GM12878 (cell line): ENCODE results near the gene TMEM30A. TPM values are rescaled to one million over a fixed set of nuclear protein-coding genes. Genes with fewer than 3 reads are reported as not detected.

ENCODE experiments used
- ATF7 ChIP-seq: fragments of 450-650 bp; IDR thresholded peaks from 2 replicates; pipeline ENCODE4 v1.6.1; 2016; ENCODE audit warnings: low read depth, mild to moderate bottlenecking
- BCL11A ChIP-seq: IDR thresholded peaks from 2 replicates; pipeline ENCODE4 v1.6.1; 2011; ENCODE audit warnings: low read depth, low read length
- CEBPZ ChIP-seq: fragments of 150-350 bp; IDR thresholded peaks from 2 replicates; pipeline ENCODE4 v1.6.1; 2016; ENCODE audit warnings: low read depth, low read length
- DPF2 ChIP-seq: fragments of 450-650 bp; IDR thresholded peaks from 2 replicates; pipeline ENCODE4 v1.6.1; 2017; ENCODE audit warnings: mild to moderate bottlenecking
- E2F4 ChIP-seq: IDR thresholded peaks from 2 replicates; pipeline ENCODE4 v1.6.1; 2012; ENCODE audit warnings: low read depth, low read length, improper control_type of control experiment
- GATAD2B ChIP-seq: fragments of 450-650 bp; conservative IDR thresholded peaks from 2 replicates; pipeline ENCODE4 v1.6.1; 2017; ENCODE audit warnings: low read depth, mild to moderate bottlenecking, moderate library complexity
- HCFC1 ChIP-seq: fragments of 150-350 bp; IDR thresholded peaks from 2 replicates; pipeline ENCODE4 v1.6.1; 2014; ENCODE audit warnings: low read length
- PAX8 ChIP-seq: fragments of 450-650 bp; IDR thresholded peaks from 2 replicates; pipeline ENCODE4 v1.6.1; 2017; ENCODE audit warnings: mild to moderate bottlenecking, moderate library complexity
- PBX3 ChIP-seq: IDR thresholded peaks from 2 replicates; pipeline ENCODE4 v1.6.1; 2011; ENCODE audit warnings: mild to moderate bottlenecking, low read depth, low read length, moderate library complexity; ENCODE audit not compliant: insufficient replicate concordance
- REST ChIP-seq: IDR thresholded peaks from 2 replicates; pipeline ENCODE4 v1.6.1; 2012; ENCODE audit warnings: mild to moderate bottlenecking, low read depth, low read length
- SMARCA5 ChIP-seq: fragments of 450-650 bp; IDR thresholded peaks from 2 replicates; pipeline ENCODE4 v1.6.1; 2017; ENCODE audit warnings: mild to moderate bottlenecking
- SREBF1 ChIP-seq: IDR thresholded peaks from 2 replicates; pipeline ENCODE4 v1.6.1; 2012; ENCODE audit warnings: mild to moderate bottlenecking, low read length
- SUZ12 ChIP-seq: fragments of 200-600 bp; sonication (generic); IDR thresholded peaks from one replicate; pipeline ENCODE4 v1.6.1; 2018; ENCODE audit warnings: antibody characterized with exemption, mild to moderate bottlenecking; ENCODE audit not compliant: unreplicated experiment
- ZNF384 ChIP-seq: IDR thresholded peaks from 2 replicates; pipeline ENCODE4 v1.6.1; 2012; ENCODE audit warnings: low read depth, mild to moderate bottlenecking, low read length, improper control_type of control experiment, borderline replicate concordance
- ZSCAN29 ChIP-seq: fragments of 450-650 bp; IDR thresholded peaks from 2 replicates; pipeline ENCODE4 v1.6.1; 2017; ENCODE audit warnings: mild to moderate bottlenecking, moderate library complexity
- polyA plus RNA-seq, 11 experiments: library from polyadenylated mRNA; depleted of rRNA in 4 of 11; unstranded in 6 of 11; stranded (reverse) in 5 of 11; fragments of >200 nt; fragmentation: Nextera tagmentation in 4 of 11; fragmentation: Illumina TruSeq in 1 of 11; extraction: Ambion mirVana in 4 of 11; extraction: Trizol in 1 of 11; gene quantifications; 1 replicate in 1 of 11; 2 replicates in 10 of 11; pipeline versions ENCODE4 v1.2.1 to v1.2.3, GENCODE V29; 2011 to 2016; ENCODE audit warnings: inconsistent platforms in 2 of 11, missing spikeins in 2 of 11, low read depth in 1 of 11
- total RNA-seq, 4 experiments: library from RNA; depleted of rRNA in 3 of 4; stranded (reverse); fragments of >200 nt in 3 of 4; fragmentation: Illumina TruSeq in 1 of 4; extraction: Trizol in 1 of 4; gene quantifications; 2 replicates each; pipeline versions ENCODE4 v1.2.1 to v1.2.3, GENCODE V29; 2013 to 2021

The TMEM30A gene
- total and polyA plus RNA-seq, 10 of the 15 experiments (the other 5 are each of a cell fraction or from before 2014, with no cell fraction given) = 11.9 to 61.6 (median 43.2) TPM

GRCh38 chr6:75301088-75301487 lies 16.5 kb upstream of the TMEM30A start (continued):
- TF ChIP-seq CEBPZ (no peak), ATF7 (no peak), GATAD2B (no peak), HCFC1 (no peak), E2F4 (no peak), BCL11A (no peak), DPF2 (no peak), ZSCAN29 (no peak), PBX3 (no peak), ZNF384 (no peak), PAX8 (no peak), REST (no peak), SUZ12 (no peak), SREBF1 (no peak), SMARCA5 (no peak)
